HepG2 (cell line): Measurements from ENCODE around the gene RPS6KA3. TPM values are rescaled to one million over a fixed set of nuclear protein-coding genes. Genes with fewer than 3 reads are reported as not detected.

Experiments
- polyA plus RNA-seq, 8 experiments: library from polyadenylated mRNA; depleted of rRNA in 3 of 8; stranded (reverse) in 7 of 8; unstranded in 1 of 8; fragments of >200 nt; fragmentation: Illumina TruSeq in 4 of 8; extraction: Trizol in 4 of 8; gene quantifications; 2 replicates each; pipeline versions ENCODE4 v1.2.1 to v1.2.3, GENCODE V29; 2011 to 2016; ENCODE audit warnings: low read depth in 4 of 8, missing spikeins in 1 of 8, mixed read lengths in 1 of 8; ENCODE audit not compliant: insufficient read depth in 1 of 8
- small RNA-seq, 3 experiments: library from RNA; depleted of rRNA; stranded (forward); fragments of <200 nt; gene quantifications; one replicate each; pipeline ENCODE3, GENCODE V24; 2012; ENCODE audit warnings: low read depth in 2 of 3, low replicate concordance in 1 of 3; ENCODE audit not compliant: insufficient read length in 3 of 3, insufficient read depth in 2 of 3
- total RNA-seq, 5 experiments: library from RNA; depleted of rRNA; stranded (reverse); fragments of >200 nt; fragmentation: Illumina TruSeq; extraction: Trizol; gene quantifications; 2 replicates each; pipeline ENCODE4 v1.2.3, GENCODE V29; 2016; ENCODE audit warnings: low read depth in 1 of 5

Gene RPS6KA3
- total and polyA plus RNA-seq, 2 of the 13 experiments (the other 11 are each of a cell fraction or from before 2014, with no cell fraction given), result 314 to 357 TPM

Small RNA genes within 50 kb of the gene (small RNA-seq; reads per million reads assigned to genes)
- gene RF00493 (4.3 to 6.8 (median 4.9) reads per million in 3 experiments), gene RF00494 (0 reads per million in 3 experiments)

Other genes with a start within 250 kb of the RPS6KA3 start
- 10.5 and 14.2 TPM in 2 replicates for gene MAP7D2, start 150.0 kb downstream of the RPS6KA3 start, total RNA-seq (2016; rRNA removed; fragmentation: Illumina TruSeq; extraction: Trizol)
- gene MAP7D2, start 150.0 kb downstream of the RPS6KA3 start, polyA plus RNA-seq (2011; rRNA removed), result 7.2 and 9.6 TPM in 2 replicates
- 82.7 and 124 TPM in 2 replicates for gene EIF1AX, start 125.1 kb downstream of the RPS6KA3 start, total RNA-seq (2016; rRNA removed; fragmentation: Illumina TruSeq; extraction: Trizol)
- 24.9 and 35.1 TPM in 2 replicates for gene EIF1AX, start 125.1 kb downstream of the RPS6KA3 start, polyA plus RNA-seq (2011; rRNA removed)